ENCODE measurements around the gene LIMS2.

LIMS2 gene

GRCh38 chr2:127621981-127622431 is 53.3 kb downstream of the LIMS2 start:
- DNase-seq (ENCODE audit: low spot score): no peak

- no peak for DNase-seq (ENCODE audit: low spot score)
Measured at GRCh38 chr2:127620866-127621265, 54.5 kb downstream of the LIMS2 start.

- no peak for DNase-seq (ENCODE audit: low spot score)
Measured at GRCh38 chr2:127619877-127620705, 55.2 kb downstream of the LIMS2 start.

GRCh38 chr2:127619203-127619590 is 56.1 kb downstream of the LIMS2 start:
- DNase-seq (ENCODE audit: low spot score): no peak

- no peak for DNase-seq (ENCODE audit: low spot score)
Measured at GRCh38 chr2:127618551-127619202, 56.7 kb downstream of the LIMS2 start.

GRCh38 chr2:127615511-127616166 is 59.7 kb downstream of the LIMS2 start:
- DNase-seq (ENCODE audit: low spot score): no peak

- no peak for DNase-seq (ENCODE audit: low spot score)
Measured at GRCh38 chr2:127614731-127615130, 60.6 kb downstream of the LIMS2 start.

GRCh38 chr2:127614246-127614645 is 61.1 kb downstream of the LIMS2 start:
- DNase-seq (ENCODE audit: low spot score): no peak

GRCh38 chr2:127612111-127612822 is 63.1 kb downstream of the LIMS2 start:
- DNase-seq (ENCODE audit: low spot score): no peak

- DNase-seq (ENCODE audit: low spot score): no peak
Measured at GRCh38 chr2:127611076-127611925, 64.0 kb downstream of the LIMS2 start.

- no peak for DNase-seq (ENCODE audit: low spot score)
Measured at GRCh38 chr2:127610561-127610960, 64.8 kb downstream of the LIMS2 start.

- DNase-seq (ENCODE audit: low spot score): no peak
Measured at GRCh38 chr2:127609818-127610217, 65.5 kb downstream of the LIMS2 start.

- DNase-seq (ENCODE audit: low spot score): no peak
Measured at GRCh38 chr2:127609031-127609751, 66.1 kb downstream of the LIMS2 start.

GRCh38 chr2:127608061-127609030 is 67.0 kb downstream of the LIMS2 start:
- no peak for DNase-seq (ENCODE audit: low spot score)

GRCh38 chr2:127607399-127607908 is 67.9 kb downstream of the LIMS2 start:
- DNase-seq (ENCODE audit: low spot score): no peak

- DNase-seq (ENCODE audit: low spot score): no peak
Measured at GRCh38 chr2:127606625-127607398, 68.5 kb downstream of the LIMS2 start.

GRCh38 chr2:127605691-127606263 is 69.6 kb downstream of the LIMS2 start:
- DNase-seq (ENCODE audit: low spot score): no peak

- DNase-seq (ENCODE audit: low spot score): no peak
Measured at GRCh38 chr2:127604986-127605385, 70.3 kb downstream of the LIMS2 start.
